ENCODE measurements around the gene IPO13.

GRCh38 chr1:43945674-43946235 lies 995 bp upstream of the IPO13 start:
- TF ChIP-seq CTCF (IDR thresholded peaks at IDR 0.05 in 8 of 11, conservative IDR thresholded peaks at IDR 0.05 in 3 of 11) (no peak), POLR2A (IDR thresholded peaks at IDR 0.05) (no peak)

Measured in spleen (tissue), 7 donors.